NCI-H1436 (cell line): ENCODE measurements around the gene CHD6.

Source experiments
- DNase-seq: peaks from one replicate; lab custom pipeline; 2025; lab: John Stamatoyannopoulos, UW

The CHD6 gene

GRCh38 chr20:41352666-41353065, 265.5 kb downstream of the CHD6 start:
- no peak for DNase-seq

GRCh38 chr20:41352106-41352505, 266.1 kb downstream of the CHD6 start:
- DNase-seq: no peak
